Stimulated activated CD4-positive, alpha-beta T cell treated with anti-CD3 and anti-CD28 coated beads, Interleukin-12 subunit alpha, Interleukin-12 subunit beta, amount 100 ng/mL, for 48 hours (primary cell): ENCODE data around the gene JUP.
"Not testable (repeated sequence)": the region's sequence is repeated elsewhere in the genome, so short reads cannot be mapped to it uniquely, and the experiment has no call there.

Experiments
- DNase-seq, 3 donors: peaks; one replicate each; pipeline ENCODE4 v3.0.0-alpha.2; 2020; ENCODE audit warnings: low read depth in 2 of 3, low spot score in 1 of 3

JUP gene

DNA sequence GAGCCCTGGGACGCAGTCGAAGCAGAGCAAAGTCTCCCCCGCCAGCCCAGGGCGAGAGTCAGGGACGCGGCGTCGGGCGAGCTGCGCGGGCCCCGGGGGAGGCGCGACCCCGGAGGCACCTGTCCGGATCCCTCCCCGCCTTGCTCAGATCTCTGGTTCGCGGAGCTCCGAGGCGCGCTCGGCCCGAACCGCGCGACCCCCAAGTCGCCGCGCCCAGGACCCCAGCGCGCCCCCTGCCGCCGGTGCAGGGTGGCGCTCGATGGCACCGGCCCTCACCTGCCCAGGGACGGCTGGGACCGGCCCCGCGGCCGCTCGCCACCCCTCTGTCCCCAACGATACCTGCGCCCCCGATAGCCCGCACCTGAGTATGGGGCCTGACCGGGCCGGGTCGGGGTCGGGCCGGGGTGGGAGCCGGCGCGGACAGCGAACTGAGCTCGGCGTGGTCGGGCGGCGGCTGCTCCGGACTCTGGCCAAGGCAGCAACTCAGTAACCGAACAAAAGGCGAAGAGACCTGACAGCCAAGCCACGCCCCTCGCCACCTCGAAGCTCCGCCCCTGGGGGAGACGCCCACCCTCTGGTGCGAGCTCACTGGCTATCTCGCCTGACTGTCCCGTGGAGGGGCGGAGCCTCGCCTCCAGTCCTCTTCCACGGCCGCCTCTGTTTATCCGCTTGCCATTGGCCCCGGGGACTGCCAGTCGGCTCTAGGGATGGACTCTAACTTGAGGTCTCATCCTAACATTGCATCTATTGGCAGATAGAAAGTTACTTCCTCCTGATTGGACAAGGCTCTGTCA is at the start of gene JUP:
Gene JUP, minus strand, starts transcription at position 485 of the 794 bp plus-strand sequence. CDS start 14,857 bp downstream, outside the sequence.
- peak; percentile 86 to 92 (median 91) for DNase-seq

DNA sequence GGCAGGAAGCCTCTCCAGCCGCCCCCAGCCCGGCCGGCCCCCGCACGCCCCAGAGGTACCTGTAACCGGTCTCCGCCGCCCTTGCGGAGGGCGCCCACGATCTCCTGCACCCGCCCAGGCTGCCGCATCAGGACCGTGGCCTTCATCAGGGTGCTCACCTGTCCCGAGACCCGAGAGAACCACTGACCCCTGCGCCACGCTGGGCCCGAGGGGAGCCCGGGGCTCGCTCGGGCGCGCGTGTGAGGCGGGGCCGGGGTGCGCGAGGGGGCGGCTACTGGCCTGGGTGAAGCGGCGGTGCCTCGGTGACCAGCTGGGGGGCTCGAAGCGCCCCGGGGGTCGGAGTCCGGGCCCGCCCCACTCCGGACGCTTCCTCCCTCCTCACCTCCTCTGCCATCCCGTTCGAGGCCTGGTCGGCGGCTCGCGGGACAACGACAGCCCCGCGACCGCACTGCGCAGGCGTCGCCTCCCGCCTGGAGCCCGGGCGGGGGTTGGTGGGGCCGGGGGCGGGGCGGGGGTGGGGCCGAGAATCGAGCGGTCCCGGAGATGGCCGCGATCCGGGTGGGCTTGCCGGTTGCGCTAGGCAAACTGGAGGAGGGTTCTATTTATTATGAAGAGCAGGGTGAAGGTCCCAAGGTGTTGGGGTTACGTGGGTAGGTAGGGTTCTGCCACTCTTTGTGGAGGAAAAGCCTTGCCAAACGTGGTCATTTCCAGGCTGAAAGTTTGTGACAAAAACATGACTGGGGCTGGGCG is 49.5 kb upstream of the JUP start, which contains the start of gene NT5C3B:
Gene NT5C3B, minus strand, starts transcription at position 433 of the 750 bp plus-strand sequence. Its CDS starts 39 bp downstream, at position 394.
- DNase-seq, result peak; percentile 14 to 44 (median 31)

DNA sequence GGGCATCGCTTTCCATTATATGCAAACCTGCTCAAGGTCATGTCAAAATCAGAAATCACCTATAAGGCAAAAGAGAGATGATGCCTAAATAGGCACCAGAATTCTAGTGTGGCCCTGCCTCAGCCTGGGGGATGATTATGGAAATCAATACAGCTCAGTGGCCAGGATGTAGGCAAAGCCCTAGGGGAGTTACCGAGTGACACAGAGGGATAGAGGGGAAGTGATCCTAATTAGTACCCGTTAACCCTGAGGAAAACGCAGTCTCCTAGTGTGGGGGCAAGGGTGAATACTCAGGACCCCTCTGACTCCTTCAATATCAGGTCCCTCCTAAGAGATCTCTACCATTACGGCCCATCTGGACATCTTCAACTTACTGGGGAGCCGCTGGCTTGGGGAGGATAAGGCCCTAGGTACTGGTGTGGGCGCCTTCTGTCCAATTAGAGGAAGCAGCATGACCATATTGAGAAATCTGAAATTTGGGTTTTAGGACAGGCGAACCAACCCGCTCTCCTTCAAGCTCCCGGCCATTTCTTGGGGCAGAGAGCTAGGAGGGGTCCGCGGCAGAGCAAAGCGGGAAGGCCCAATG is 48.8 kb upstream of the JUP start:
- no peak for DNase-seq

DNA sequence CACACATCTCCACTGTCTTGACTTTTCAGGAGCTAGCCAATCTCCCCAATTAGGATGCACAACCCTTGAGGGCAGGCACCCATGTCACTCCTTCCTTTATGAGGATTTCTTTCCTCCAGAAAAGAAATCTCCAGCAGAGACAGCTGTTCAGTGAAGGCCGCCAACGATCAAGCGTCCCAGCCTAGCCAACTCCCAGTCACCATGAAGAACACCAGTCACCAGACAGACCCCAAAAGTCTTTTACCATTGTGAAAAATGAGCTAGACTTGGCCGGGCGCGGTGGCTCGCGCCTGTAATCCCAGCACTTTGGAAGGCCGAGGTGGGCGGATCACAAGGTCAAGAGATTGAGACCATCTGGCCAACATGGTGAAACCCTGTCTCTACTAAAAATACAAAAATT is 43.5 kb upstream of the JUP start:
- not testable (repeated sequence) for DNase-seq

DNA sequence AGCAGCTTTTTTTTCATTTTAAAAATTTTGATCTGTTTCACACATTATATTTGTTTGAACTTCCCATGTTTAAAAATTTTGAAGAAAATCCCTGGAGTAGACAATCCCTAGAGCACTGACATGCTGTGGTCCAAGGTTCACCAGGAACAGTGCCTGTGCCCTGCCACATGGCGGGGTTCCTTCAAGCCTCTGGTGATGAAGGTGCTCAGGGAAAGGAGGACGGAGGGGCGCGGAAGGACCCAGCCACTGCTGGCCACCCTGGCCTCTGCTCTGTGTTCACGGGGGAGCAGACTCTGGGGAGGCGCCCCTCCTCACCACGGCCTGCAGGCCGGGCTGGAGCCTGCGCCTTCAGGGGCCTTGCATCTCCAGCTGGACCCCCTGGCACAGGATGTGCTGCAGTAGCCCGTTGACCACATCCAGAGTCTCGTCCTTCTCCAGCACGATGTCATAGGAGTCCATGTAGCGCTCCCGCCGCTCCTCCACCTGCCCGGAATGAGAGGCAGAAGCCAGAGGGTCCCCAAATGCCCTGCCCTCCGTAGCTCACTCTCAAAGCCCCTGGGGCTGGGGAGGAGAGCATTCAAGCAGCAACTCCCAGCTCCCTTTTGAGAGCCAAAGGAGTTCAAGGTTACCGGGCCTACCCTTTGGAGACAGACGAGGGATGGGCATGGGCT is 38.8 kb upstream of the JUP start:
- no peak for DNase-seq

GRCh38 chr17:41824086-41824485 is 37.6 kb upstream of the JUP start:
- DNase-seq, result no peak

GRCh38 chr17:41823580-41823979 is 37.1 kb upstream of the JUP start:
- no peak for DNase-seq

GRCh38 chr17:41823141-41823524 is 36.6 kb upstream of the JUP start:
- no peak for DNase-seq

DNA sequence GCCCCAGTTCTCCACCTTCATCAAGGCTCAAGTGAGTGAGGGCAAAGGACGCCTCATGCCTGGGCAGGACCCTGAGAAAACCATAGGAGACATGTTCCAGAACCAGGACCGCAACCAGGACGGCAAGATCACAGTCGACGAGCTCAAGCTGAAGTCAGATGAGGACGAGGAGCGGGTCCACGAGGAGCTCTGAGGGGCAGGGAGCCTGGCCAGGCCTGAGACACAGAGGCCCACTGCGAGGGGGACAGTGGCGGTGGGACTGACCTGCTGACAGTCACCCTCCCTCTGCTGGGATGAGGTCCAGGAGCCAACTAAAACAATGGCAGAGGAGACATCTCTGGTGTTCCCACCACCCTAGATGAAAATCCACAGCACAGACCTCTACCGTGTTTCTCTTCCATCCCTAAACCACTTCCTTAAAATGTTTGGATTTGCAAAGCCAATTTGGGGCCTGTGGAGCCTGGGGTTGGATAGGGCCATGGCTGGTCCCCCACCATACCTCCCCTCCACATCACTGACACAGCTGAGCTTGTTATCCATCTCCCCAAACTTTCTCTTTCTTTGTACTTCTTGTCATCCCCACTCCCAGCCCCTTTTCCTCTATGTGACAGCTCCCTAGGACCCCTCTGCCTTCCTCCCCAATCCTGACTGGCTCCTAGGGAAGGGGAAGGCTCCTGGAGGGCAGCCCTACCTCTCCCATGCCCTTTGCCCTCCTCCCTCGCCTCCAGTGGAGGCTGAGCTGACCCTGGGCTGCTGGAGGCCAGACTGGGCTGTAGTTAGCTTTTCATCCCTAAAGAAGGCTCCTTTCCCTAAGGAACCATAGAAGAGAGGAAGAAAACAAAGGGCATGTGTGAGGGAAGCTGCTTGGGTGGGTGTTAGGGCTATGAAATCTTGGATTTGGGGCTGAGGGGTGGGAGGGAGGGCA is 36.0 kb upstream of the JUP start:
- no peak for DNase-seq

DNA sequence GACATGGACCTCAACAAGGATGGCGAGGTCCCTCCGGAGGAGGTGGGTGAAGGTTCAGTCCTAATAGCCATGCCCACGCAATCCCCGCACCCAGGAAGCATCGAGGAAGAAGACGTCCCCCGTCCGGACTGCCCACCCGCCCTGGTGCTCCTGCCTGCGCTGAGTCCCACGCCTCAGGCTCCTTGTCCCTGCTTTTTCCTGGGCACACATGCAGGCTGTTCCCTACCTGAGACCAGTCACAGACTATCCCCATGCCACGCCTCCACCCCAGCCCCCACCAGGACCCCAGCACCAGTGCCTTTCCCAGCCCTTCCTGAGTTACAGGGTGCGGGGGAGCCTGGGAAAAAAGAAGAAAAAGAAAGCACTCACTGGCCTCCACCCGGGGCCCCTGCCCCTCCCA is 35.3 kb upstream of the JUP start:
- no peak for DNase-seq

- no peak for DNase-seq
These were observed 31.5 kb upstream of the JUP start for GRCh38 chr17:41818024-41818423.

DNA sequence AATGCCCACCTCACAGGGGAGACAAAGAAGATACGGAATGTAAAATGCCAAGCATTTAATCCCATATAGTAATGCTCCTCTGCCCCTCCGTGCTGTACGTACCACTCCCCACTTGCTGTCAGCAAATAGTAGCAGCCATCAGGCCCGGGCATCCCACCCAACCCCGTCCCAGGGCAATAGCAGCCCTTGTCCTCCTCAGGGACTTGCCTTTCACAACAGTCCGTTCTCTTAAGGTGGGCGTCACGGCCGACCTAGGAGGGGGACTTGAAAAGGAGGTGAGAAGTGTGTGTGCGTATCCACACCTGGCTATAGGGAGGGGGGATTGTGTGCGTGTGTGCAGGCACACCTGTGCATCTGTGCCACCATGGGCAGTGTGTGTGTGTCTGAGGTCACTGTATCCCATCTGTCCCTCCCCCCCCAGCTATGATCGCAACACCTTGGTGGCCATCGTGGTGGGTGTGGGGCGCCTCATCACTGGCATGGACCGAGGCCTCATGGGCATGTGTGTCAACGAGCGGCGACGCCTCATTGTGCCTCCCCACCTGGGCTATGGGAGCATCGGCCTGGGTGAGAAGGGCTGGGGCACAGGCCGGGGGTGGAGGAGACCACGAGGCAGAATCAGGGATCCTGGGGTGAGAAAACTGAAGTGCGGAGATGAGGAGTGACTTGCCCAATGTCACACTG is 30.3 kb upstream of the JUP start:
- no peak for DNase-seq

DNA sequence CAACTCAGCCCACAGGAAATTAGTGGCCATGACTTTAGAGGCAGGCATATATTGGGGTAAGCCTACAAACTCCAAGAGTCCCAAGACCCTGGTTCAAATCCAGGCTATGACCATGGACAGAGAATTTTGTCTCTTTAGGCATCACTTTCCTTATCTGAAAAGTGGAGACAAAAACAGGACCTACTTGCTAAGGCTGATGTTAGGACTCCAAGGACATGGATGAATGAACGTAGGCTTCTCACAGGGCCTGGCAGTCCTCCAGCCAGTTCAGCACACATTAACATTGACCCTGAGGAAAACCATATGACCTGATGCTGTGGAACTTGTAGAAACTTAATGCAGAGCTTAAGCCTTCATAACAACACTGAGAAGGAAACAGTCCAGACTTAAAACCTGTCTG is 27.7 kb upstream of the JUP start:
- DNase-seq, result no peak

DNA sequence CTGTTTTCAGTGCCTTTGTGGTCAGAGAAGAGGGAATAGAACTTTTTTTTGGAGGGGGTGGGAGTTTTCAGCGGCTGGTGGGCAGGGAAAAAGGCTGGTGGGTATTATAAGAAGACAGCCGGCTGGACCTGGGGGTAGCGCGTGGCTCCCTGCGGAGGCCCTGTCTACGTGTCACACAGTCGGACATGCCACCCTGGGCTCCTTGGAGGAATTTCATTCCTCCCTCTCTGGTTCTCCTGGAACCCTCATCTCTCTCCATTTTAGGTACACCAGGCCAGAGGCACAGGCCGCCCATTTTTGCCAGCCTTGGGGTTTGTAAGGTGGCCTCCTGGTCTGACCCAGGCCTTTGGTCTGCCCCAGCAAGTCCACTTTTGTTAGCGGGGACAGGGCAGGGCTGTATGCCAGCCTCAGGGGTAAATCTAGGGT is 27.2 kb upstream of the JUP start:
- no peak for DNase-seq

GRCh38 chr17:41813152-41813680 is 26.7 kb upstream of the JUP start:
- DNase-seq, result no peak

DNA sequence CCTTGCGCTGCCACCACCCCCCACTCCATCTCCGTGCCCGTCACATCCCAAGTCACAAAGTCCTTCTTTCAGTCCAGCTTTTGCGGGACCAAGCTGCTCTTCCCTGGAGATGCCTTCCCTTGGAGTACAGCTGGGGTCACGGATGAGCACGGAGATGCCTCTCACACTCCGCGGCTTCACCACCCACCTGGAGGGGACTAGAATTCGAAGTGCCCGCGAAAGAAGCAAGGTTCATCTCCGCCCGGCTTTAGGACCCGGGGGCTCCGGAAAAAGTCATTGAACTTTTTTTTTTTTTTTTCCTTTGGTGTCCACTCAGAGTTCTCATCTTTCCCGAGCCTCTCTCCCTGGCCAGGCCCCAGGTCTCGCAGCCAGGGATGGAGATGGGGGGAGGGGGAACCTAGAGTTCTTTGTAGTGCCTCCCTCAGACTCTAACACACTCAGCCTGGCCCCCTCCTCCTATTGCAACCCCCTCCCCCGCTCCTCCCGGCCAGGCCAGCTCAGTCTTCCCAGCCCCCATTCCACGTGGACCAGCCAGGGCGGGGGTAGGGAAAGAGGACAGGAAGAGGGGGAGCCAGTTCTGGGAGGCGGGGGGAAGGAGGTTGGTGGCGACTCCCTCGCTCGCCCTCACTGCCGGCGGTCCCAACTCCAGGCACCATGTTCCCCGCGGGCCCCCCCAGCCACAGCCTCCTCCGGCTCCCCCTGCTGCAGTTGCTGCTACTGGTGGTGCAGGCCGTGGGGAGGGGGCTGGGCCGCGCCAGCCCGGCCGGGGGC is 26.1 kb upstream of the JUP start, which contains the start of gene FKBP10:
Gene FKBP10, plus strand, starts transcription at position 624 of the 771 bp plus-strand sequence. Its CDS starts 31 bp downstream, at position 655.
- DNase-seq, result peak in 1 of 3 donors; percentile 18

DNA sequence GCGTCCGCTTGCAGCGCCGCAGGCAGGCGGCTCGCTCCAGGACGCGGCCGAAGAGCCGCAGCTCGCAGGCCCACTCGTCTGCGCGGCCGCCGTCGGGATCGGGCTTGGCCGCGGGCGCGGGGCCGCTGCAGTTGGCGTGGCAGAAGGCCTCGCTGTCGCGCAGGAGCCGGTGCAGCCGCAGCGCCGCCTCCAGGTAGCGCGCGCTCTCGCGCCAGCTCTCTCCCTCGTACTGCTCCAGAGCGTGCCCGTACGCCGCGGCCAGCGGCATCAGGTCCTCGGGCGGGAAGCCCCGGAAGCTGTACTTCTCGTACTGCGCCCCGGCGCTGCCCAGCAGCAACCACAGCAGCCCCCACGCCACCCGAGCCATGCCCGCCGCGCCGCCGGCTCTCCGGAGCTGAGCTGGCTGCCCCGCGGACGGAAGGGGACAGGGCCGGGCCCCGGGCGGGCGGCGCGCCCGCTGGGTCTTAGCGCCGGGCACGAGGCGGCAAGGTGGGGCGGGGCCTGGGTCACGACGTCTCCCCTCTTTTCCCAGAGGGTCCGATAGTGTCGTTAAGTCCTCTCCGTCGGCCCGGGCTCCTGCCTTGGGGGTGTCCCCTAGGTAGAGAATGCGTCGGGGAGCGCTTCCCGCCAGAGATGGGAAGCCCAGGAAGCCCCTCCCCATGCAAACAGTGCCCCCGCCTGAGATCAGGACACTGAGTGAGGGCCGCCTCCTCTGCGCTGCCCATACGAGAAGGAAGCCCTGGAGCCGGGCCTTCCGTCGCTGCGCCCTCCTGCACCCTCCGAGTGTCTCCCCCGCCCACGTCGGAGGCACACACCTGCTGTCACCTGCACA is 25.3 kb upstream of the JUP start, which contains the start of gene P3H4:
Gene P3H4, minus strand, starts transcription at position 401 of the 832 bp plus-strand sequence. Its CDS starts 34 bp downstream, at position 367.
- peak; percentile 46 to 63 (median 49) for DNase-seq
